PFSK-1 (cell line): ENCODE data around the gene SLC38A10.

ENCODE experiments used
- FOXP2 ChIP-seq: optimal IDR thresholded peaks from 2 replicates; pipeline ENCODE3; 2011; ENCODE audit warnings: borderline replicate concordance, control low read depth, inconsistent platforms; ENCODE audit not compliant: insufficient read depth; ENCODE audit errors: extremely low read length, extremely low read depth
- POLR2AphosphoS5 ChIP-seq: IDR thresholded peaks from 2 replicates; pipeline ENCODE4 v1.6.1; 2012; ENCODE audit warnings: low read depth, mild to moderate bottlenecking, control low read depth, low read length, moderate library complexity
- REST ChIP-seq, 2 experiments: IDR thresholded peaks; 2 replicates each; pipeline versions ENCODE4 v1.6.1 to v1.8.0; 2011 to 2012; ENCODE audit warnings: low read depth in 2 of 2, low read length in 2 of 2, control low read depth in 1 of 2, inconsistent platforms in 1 of 2, mild to moderate bottlenecking in 1 of 2, moderate library complexity in 1 of 2; ENCODE audit not compliant: insufficient read depth in 1 of 2
- SIN3A ChIP-seq: IDR thresholded peaks from 2 replicates; pipeline ENCODE4 v1.6.1; 2012; ENCODE audit warnings: mild to moderate bottlenecking, low read length, moderate library complexity, borderline replicate concordance; ENCODE audit not compliant: insufficient read depth
- TAF1 ChIP-seq: IDR thresholded peaks from 2 replicates; pipeline ENCODE4 v1.6.1; 2012; ENCODE audit warnings: low read length, control low read depth, borderline replicate concordance; ENCODE audit not compliant: insufficient read depth

The SLC38A10 gene

GRCh38 chr17:81323411-81323868 is 28.3 kb upstream of the SLC38A10 start:
- TF ChIP-seq POLR2AphosphoS5 (no peak), FOXP2 (peak; percentile 5)

GRCh38 chr17:81323083-81323369 is 27.9 kb upstream of the SLC38A10 start:
- TF ChIP-seq SIN3A (no peak), TAF1 (no peak), FOXP2 (no peak), POLR2AphosphoS5 (no peak), REST (IDR thresholded peaks at IDR 0.05; ENCODE audit: insufficient read depth in 1 of 2, low read depth in 2 of 2, low read length in 2 of 2) (no peak)

- no peak for TF ChIP-seq POLR2AphosphoS5
- TF ChIP-seq TAF1, result no peak
- no peak for TF ChIP-seq REST (IDR thresholded peaks at IDR 0.05; ENCODE audit: insufficient read depth in 1 of 2, low read depth in 2 of 2, low read length in 2 of 2)
- no peak for TF ChIP-seq FOXP2
- no peak for TF ChIP-seq SIN3A
Observed at GRCh38 chr17:81322271-81323082, 27.4 kb upstream of the SLC38A10 start.

GRCh38 chr17:81317961-81318605 is 23.0 kb upstream of the SLC38A10 start:
- no peak for TF ChIP-seq TAF1
- TF ChIP-seq REST (IDR thresholded peaks at IDR 0.05; ENCODE audit: insufficient read depth in 1 of 2, low read depth in 2 of 2, low read length in 2 of 2), result no peak
- no peak for TF ChIP-seq POLR2AphosphoS5
- no peak for TF ChIP-seq SIN3A
- no peak for TF ChIP-seq FOXP2

- TF ChIP-seq SIN3A, result no peak
- TF ChIP-seq POLR2AphosphoS5, result no peak
- TF ChIP-seq TAF1, result no peak
- no peak for TF ChIP-seq REST (IDR thresholded peaks at IDR 0.05; ENCODE audit: insufficient read depth in 1 of 2, low read depth in 2 of 2, low read length in 2 of 2)
- TF ChIP-seq FOXP2, result no peak
Observed at GRCh38 chr17:81317530-81317821, 22.4 kb upstream of the SLC38A10 start.
